GM21381 (cell line): ENCODE measurements around the gene SFXN3.

Experiments used
- ATAC-seq: cut with Tn5 transposase; IDR thresholded peaks from one replicate; pipeline ENCODE4 v1.9.1; 2021; ENCODE audit warnings: mild to moderate bottlenecking, moderate library complexity; ENCODE audit not compliant: unreplicated experiment

SFXN3 gene

GRCh38 chr10:100999742-101000126 lies 31.3 kb upstream of the SFXN3 start, which contains the start of gene LZTS2:
TSS of gene LZTS2 (plus strand) at chr10:100999808. CDS start at chr10:101002539, 2,731 bp downstream.
- ATAC-seq = no peak

GRCh38 chr10:101000127-101000914 lies 30.7 kb upstream of the SFXN3 start:
- no peak for ATAC-seq

- no peak for ATAC-seq
Measured at GRCh38 chr10:101000915-101001658, 29.9 kb upstream of the SFXN3 start.

GRCh38 chr10:101001659-101002035 lies 29.4 kb upstream of the SFXN3 start:
- no peak for ATAC-seq

GRCh38 chr10:101002456-101002855 lies 28.6 kb upstream of the SFXN3 start:
- no peak for ATAC-seq

- no peak for ATAC-seq
Measured at GRCh38 chr10:101003639-101004206, 27.3 kb upstream of the SFXN3 start.

GRCh38 chr10:101005361-101005760 lies 25.7 kb upstream of the SFXN3 start:
- ATAC-seq = no peak

GRCh38 chr10:101005869-101006567 lies 25.0 kb upstream of the SFXN3 start:
- ATAC-seq = no peak

- ATAC-seq = no peak
Measured at GRCh38 chr10:101006593-101007098, 24.4 kb upstream of the SFXN3 start.

- ATAC-seq = no peak
Measured at GRCh38 chr10:101007099-101007711, 23.8 kb upstream of the SFXN3 start.

GRCh38 chr10:101007915-101008822 lies 22.9 kb upstream of the SFXN3 start:
- no peak for ATAC-seq

- no peak for ATAC-seq
Measured at GRCh38 chr10:101008823-101009423, 22.1 kb upstream of the SFXN3 start.

GRCh38 chr10:101010329-101010728 lies 20.7 kb upstream of the SFXN3 start:
- ATAC-seq = no peak

GRCh38 chr10:101011517-101012423 lies 19.3 kb upstream of the SFXN3 start:
- no peak for ATAC-seq

- no peak for ATAC-seq
Measured at GRCh38 chr10:101012525-101013364, 18.3 kb upstream of the SFXN3 start.

- ATAC-seq = no peak
Measured at GRCh38 chr10:101013365-101013825, 17.6 kb upstream of the SFXN3 start.

- ATAC-seq = no peak
Measured at GRCh38 chr10:101014230-101014884, 16.7 kb upstream of the SFXN3 start.
